Measurements from ENCODE around the gene KDM8. TPM values are rescaled to one million over a fixed set of nuclear protein-coding genes. Genes with fewer than 3 reads are reported as not detected.

KDM8 gene
- total RNA-seq, 1 experiment from 2014 or later, result 5.1 TPM

DNA sequence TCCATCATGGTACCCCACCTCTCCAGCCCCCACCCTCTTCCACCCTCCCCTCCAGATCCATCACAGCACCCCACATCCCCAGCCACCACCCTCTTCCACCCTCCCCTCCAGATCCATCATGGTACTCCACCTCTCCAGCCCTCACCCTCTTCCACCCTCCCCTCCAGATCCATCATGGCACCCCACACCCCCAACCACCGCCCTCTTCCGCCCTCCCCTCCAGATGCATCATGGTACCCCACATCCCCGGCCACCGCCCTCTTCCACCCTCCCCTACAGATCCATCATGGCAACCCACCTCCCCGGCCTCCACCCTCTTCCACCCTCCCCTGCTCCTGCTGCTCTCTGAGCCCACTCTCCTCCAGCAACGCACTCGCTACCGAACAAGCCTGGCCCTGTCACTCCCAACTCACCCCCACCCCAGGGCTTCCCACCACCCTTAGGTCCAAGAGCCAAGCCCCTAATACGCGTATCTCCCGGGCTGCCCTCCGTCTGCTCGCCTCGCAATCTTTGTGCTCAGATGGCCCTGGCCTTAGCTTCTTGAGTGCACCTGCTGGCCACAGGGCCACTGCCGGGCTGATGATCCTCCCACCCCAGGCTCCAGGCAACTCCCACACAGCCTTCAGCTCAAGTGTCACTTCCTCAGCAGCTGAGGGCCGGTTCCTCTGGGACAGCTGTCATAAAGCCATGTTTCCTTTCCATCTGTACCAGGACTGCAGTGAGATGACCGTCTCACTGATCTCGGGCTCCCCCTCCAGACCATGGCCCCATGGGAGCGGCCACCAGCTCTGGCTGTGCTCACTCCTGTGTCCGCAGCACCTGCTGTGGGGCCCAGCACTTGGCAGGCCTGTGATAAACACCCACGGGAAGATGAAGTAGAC lies 25.5 kb downstream of the KDM8 start:
- H3F3A ChIP-seq (ENCODE audit: insufficient read depth, low read depth), result no peaks in the 10 kb centered on the region
- no peaks in the 10 kb centered on the region for H4K20me1 ChIP-seq (ENCODE audit: insufficient read depth)
- ChIA-PET POLR2A (ENCODE audit: unreplicated experiment) (no interaction called here), CTCF (interaction anchor here (0.6 kb wide), 1 partner anchor 45 kb away, joined by 4 read pairs; no protein-coding TSS in a partner anchor)
- DNase-seq, result no peak
- no peaks in the 10 kb centered on the region for H3K4me1 ChIP-seq (replicated peaks; ENCODE audit: insufficient read depth)
- no peak overlapping the region for H3K27ac ChIP-seq
- no peaks in the 10 kb centered on the region for H3K27me3 ChIP-seq (ENCODE audit: insufficient read depth, low read depth)
- no peaks in the 10 kb centered on the region for H3K9me2 ChIP-seq (ENCODE audit: insufficient read depth)
- TF ChIP-seq, protein P1, sequence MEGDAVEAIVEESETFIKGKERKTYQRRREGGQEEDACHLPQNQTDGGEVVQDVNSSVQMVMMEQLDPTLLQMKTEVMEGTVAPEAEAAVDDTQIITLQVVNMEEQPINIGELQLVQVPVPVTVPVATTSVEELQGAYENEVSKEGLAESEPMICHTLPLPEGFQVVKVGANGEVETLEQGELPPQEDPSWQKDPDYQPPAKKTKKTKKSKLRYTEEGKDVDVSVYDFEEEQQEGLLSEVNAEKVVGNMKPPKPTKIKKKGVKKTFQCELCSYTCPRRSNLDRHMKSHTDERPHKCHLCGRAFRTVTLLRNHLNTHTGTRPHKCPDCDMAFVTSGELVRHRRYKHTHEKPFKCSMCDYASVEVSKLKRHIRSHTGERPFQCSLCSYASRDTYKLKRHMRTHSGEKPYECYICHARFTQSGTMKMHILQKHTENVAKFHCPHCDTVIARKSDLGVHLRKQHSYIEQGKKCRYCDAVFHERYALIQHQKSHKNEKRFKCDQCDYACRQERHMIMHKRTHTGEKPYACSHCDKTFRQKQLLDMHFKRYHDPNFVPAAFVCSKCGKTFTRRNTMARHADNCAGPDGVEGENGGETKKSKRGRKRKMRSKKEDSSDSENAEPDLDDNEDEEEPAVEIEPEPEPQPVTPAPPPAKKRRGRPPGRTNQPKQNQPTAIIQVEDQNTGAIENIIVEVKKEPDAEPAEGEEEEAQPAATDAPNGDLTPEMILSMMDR (conservative IDR thresholded peaks at IDR 0.05), result no peak
- no peak for TF ChIP-seq EZH2 (IDR thresholded peaks at IDR 0.05; ENCODE audit: low read depth)
- H3K79me2 ChIP-seq (ENCODE audit: low read depth), result no peaks in the 10 kb centered on the region
- no TSS peak for BruUV-seq (replicated peaks)
- intact Hi-C loops (cut with micrococcal nuclease; ENCODE audit: unreplicated experiment), result no loop called here
- no peak overlapping the region for H3K4me3 ChIP-seq
- H3K9me3 ChIP-seq (ENCODE audit: insufficient read depth, low read depth), result no peaks in the 10 kb centered on the region
- peaks cover 11% of the 10 kb centered on the region; the same call in 1 of the 2 replicates for H3K36me3 ChIP-seq (ENCODE audit: low read depth)
- H3K4me2 ChIP-seq, result no peak overlapping the region
- no peak overlapping the region for H2AFZ ChIP-seq

DNA sequence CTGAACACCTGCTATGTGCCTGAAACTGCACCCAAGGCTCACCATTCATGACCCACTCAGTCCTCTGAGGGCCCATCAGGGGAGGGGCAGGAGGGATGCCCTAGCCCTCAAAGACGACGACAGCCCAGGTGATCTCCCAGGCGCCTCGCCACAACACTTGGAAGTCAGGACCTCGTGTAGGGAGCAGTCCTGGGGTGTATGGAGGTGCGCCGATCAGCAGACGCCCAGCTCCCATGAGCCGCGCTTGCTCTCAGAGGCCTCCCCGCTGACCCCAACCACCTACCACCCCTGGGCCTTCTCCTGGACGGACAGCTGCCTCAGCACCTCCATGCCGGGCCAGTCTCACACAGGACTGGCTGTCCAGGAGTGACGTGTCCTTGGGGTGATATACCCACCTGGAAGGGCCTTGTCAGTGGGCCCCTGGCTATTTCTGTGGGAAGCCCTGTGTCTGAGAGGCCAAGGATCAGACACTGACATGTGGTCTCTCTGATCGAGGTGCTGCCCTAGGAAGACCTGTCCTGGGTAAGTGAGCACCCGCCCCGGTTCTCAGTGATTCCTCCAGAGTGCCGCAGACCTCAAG lies 26.7 kb downstream of the KDM8 start:
- no peak overlapping the region for H3K27ac ChIP-seq
- no TSS peak for BruUV-seq (replicated peaks)
- no peak overlapping the region for H2AFZ ChIP-seq
- ChIA-PET POLR2A (ENCODE audit: unreplicated experiment) (no interaction called here), CTCF (interaction anchor here (0.6 kb wide), 2 partner anchors 44 to 120 kb away, joined by 4 to 19 read pairs; no protein-coding TSS in a partner anchor)
- no peak for TF ChIP-seq EZH2 (IDR thresholded peaks at IDR 0.05; ENCODE audit: low read depth)
- TF ChIP-seq, protein P1 (conservative IDR thresholded peaks at IDR 0.05), result no peak
- intact Hi-C loops (cut with micrococcal nuclease; ENCODE audit: unreplicated experiment), result no loop called here
- H4K20me1 ChIP-seq (ENCODE audit: insufficient read depth), result no peaks in the 10 kb centered on the region
- H3K4me1 ChIP-seq (replicated peaks; ENCODE audit: insufficient read depth), result no peaks in the 10 kb centered on the region
- no peaks in the 10 kb centered on the region for H3K9me2 ChIP-seq (ENCODE audit: insufficient read depth)
- no peaks in the 10 kb centered on the region for H3K79me2 ChIP-seq (ENCODE audit: low read depth)
- H3K9me3 ChIP-seq (ENCODE audit: insufficient read depth, low read depth), result no peaks in the 10 kb centered on the region
- no peak overlapping the region for H3K4me2 ChIP-seq
- peaks cover 13% of the 10 kb centered on the region; the same call in 1 of the 2 replicates for H3K36me3 ChIP-seq (ENCODE audit: low read depth)
- H3K4me3 ChIP-seq, result no peak overlapping the region
- DNase-seq, result no peak
- no peaks in the 10 kb centered on the region for H3F3A ChIP-seq (ENCODE audit: insufficient read depth, low read depth)
- H3K27me3 ChIP-seq (ENCODE audit: insufficient read depth, low read depth), result no peaks in the 10 kb centered on the region

DNA sequence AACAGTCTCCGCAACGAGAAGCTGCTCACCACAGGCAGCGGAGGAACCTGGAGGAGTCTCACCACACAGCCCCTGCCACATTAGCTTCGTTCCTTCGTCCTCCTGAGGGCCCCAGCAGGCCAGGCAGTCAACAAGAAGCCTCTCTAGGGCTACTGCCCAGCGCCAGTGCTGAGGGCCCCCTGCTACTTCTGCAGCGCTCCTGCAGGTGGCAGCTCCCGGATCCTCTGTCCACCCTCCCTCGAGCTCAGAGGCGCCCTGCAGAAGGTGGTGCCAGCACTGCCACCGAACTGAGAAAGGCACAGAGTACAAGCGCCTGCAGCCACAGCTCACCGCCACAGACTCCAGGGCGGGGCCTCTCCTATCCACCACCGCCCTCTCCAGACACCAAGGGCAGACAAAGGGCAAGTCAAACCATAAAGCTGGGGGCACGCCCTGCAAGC lies 27.3 kb downstream of the KDM8 start:
- POLR2A ChIA-PET (ENCODE audit: unreplicated experiment), result no interaction called here
- BruUV-seq (replicated peaks), result no TSS peak
- TF ChIP-seq EZH2 (IDR thresholded peaks at IDR 0.05; ENCODE audit: low read depth), result no peak
- TF ChIP-seq, protein P1 (conservative IDR thresholded peaks at IDR 0.05), result no peak

More for the DNA sequence above, 27.3 kb downstream of the KDM8 start:
- Histone ChIP-seq H3K27me3 (ENCODE audit: insufficient read depth, low read depth) (no peaks in the 10 kb centered on the region), H3K79me2 (ENCODE audit: low read depth) (no peaks in the 10 kb centered on the region), H2AFZ (no peak overlapping the region), H3K27ac (no peak overlapping the region), H3K9me3 (ENCODE audit: insufficient read depth, low read depth) (no peaks in the 10 kb centered on the region), H3K36me3 (ENCODE audit: low read depth) (peaks cover 13% of the 10 kb centered on the region; the same call in 1 of the 2 replicates), H4K20me1 (ENCODE audit: insufficient read depth) (no peaks in the 10 kb centered on the region), H3K4me3 (no peak overlapping the region), H3K4me2 (no peak overlapping the region), H3F3A (ENCODE audit: insufficient read depth, low read depth) (peaks cover 5% of the 10 kb centered on the region; the same call in 1 of the 2 replicates), H3K4me1 (replicated peaks; ENCODE audit: insufficient read depth) (no peaks in the 10 kb centered on the region), H3K9me2 (ENCODE audit: insufficient read depth) (no peaks in the 10 kb centered on the region)
- no peak for DNase-seq
- CTCF ChIA-PET, result interaction anchor here (0.6 kb wide), 1 partner anchor 121 kb away, joined by 19 read pairs; no protein-coding TSS in a partner anchor
- intact Hi-C loops (cut with micrococcal nuclease; ENCODE audit: unreplicated experiment), result no loop called here

Data from PC-9 (cell line).